HG03025 (cell line): ENCODE data around the gene TAOK1.
"Not testable (repeated sequence)": the region's sequence is repeated elsewhere in the genome, so short reads cannot be mapped to it uniquely, and the experiment has no call there.

Experiments used
- ATAC-seq: cut with Tn5 transposase; IDR thresholded peaks from one replicate; pipeline ENCODE4 v1.9.1; 2021; ENCODE audit warnings: mild to moderate bottlenecking, moderate library complexity; ENCODE audit not compliant: unreplicated experiment, low FRiP score

The TAOK1 gene

GRCh38 chr17:29524692-29525091 is 134.5 kb downstream of the TAOK1 start:
- ATAC-seq, result no peak

- no peak for ATAC-seq
These were observed 136.2 kb downstream of the TAOK1 start for GRCh38 chr17:29526322-29526721.

- no peak for ATAC-seq
These were observed 143.8 kb downstream of the TAOK1 start for GRCh38 chr17:29533976-29534375.

- no peak for ATAC-seq
These were observed 153.9 kb downstream of the TAOK1 start for GRCh38 chr17:29544066-29544465.

- ATAC-seq, result no peak
These were observed 155.9 kb downstream of the TAOK1 start for GRCh38 chr17:29546085-29546484.

- no peak for ATAC-seq
These were observed 156.7 kb downstream of the TAOK1 start for GRCh38 chr17:29546830-29547229.

GRCh38 chr17:29549177-29549923 is 159.2 kb downstream of the TAOK1 start:
- no peak for ATAC-seq

GRCh38 chr17:29555840-29556239 is 165.7 kb downstream of the TAOK1 start:
- ATAC-seq, result no peak

GRCh38 chr17:29557085-29557738 is 167.0 kb downstream of the TAOK1 start:
- no peak for ATAC-seq

- no peak for ATAC-seq
These were observed 167.6 kb downstream of the TAOK1 start for GRCh38 chr17:29557739-29558116.

- ATAC-seq, result not testable (repeated sequence)
These were observed 168.0 kb downstream of the TAOK1 start for GRCh38 chr17:29558139-29558538.

GRCh38 chr17:29559640-29560039 is 169.5 kb downstream of the TAOK1 start:
- ATAC-seq, result no peak

- no peak for ATAC-seq
These were observed 170.2 kb downstream of the TAOK1 start for GRCh38 chr17:29560316-29560715.

GRCh38 chr17:29561554-29562517 is 171.7 kb downstream of the TAOK1 start:
- no peak for ATAC-seq

GRCh38 chr17:29562615-29563014 is 172.5 kb downstream of the TAOK1 start:
- no peak for ATAC-seq

- no peak for ATAC-seq
These were observed 173.7 kb downstream of the TAOK1 start for GRCh38 chr17:29563816-29564215.

GRCh38 chr17:29565643-29566472 is 175.7 kb downstream of the TAOK1 start:
- no peak for ATAC-seq

- ATAC-seq, result no peak
These were observed 176.5 kb downstream of the TAOK1 start, which contains the start of gene ABHD15 for GRCh38 chr17:29566473-29567303. TSS of gene ABHD15 (minus strand) at chr17:29567037. CDS start at chr17:29566966, 71 bp downstream.

- ATAC-seq, result no peak
These were observed 177.1 kb downstream of the TAOK1 start for GRCh38 chr17:29567304-29567553.
